ENCODE measurements around the gene PPFIBP1.

DNA sequence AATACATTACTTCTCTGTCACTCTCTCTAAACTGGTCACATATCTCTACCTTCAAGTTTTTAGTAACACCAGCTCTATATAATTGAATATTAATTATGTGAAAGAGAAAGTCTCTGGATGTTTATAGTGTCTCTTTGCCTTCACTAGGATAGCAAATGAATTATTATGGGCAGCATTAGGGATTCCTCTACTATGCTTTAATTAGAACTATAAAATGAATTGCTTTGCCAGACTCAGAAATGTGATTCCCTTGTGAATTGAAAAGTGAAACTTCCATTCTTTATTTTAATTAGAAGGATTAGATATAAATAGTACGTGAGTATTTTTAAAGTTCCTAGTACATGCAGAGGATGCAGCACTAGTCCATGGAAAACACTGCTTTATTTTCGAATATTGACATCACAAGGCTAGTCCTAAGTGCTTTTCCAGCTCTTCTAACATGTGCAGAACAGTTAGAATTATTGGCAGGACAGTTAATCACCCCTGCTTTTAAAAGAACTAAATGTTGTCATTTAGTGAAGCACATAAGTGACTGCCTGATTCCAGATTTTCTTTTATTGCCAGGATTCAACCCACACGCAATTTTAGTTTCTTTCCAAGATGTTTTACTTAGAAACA is 149.2 kb downstream of the PPFIBP1 start:
- TF ChIP-seq, protein P1, sequence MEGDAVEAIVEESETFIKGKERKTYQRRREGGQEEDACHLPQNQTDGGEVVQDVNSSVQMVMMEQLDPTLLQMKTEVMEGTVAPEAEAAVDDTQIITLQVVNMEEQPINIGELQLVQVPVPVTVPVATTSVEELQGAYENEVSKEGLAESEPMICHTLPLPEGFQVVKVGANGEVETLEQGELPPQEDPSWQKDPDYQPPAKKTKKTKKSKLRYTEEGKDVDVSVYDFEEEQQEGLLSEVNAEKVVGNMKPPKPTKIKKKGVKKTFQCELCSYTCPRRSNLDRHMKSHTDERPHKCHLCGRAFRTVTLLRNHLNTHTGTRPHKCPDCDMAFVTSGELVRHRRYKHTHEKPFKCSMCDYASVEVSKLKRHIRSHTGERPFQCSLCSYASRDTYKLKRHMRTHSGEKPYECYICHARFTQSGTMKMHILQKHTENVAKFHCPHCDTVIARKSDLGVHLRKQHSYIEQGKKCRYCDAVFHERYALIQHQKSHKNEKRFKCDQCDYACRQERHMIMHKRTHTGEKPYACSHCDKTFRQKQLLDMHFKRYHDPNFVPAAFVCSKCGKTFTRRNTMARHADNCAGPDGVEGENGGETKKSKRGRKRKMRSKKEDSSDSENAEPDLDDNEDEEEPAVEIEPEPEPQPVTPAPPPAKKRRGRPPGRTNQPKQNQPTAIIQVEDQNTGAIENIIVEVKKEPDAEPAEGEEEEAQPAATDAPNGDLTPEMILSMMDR (IDR thresholded peaks at IDR 0.05; ENCODE audit: low read length), result no peak
- TF ChIP-seq EZH2 (IDR thresholded peaks at IDR 0.05; ENCODE audit: borderline replicate concordance, low read length), result no peak

Data from OCI-LY1 (cell line).